Astrocyte (in vitro differentiated cells and primary cell): ENCODE measurements around the gene CHAD. TPM values are rescaled to one million over a fixed set of nuclear protein-coding genes. Genes with fewer than 3 reads are reported as not detected.
A peak's percentile ranks its signal among the peaks of the same experiment; 100 is the strongest.

Experiments
- DNase-seq: peaks from one replicate; pipeline ENCODE4 v3.0.0-alpha.2; 2010; ENCODE audit warnings: low read depth
- FAIRE-seq: peaks from 2 replicates; lab custom pipeline; 2011; peaks lifted over from hg19 to GRCh38; lab: Jason Lieb, UNC
- H2AFZ ChIP-seq: 2 replicates; pipeline ENCODE4 v1.6.0; 2012; ENCODE audit warnings: low read depth, low read length, inconsistent platforms
- H3K27ac ChIP-seq: 2 replicates; pipeline ENCODE4 v1.5.1; 2011; ENCODE audit warnings: low read depth, low read length, inconsistent platforms
- H3K27me3 ChIP-seq: 2 replicates; pipeline ENCODE4 v1.6.0; 2011; ENCODE audit warnings: low read length, inconsistent platforms; ENCODE audit not compliant: insufficient read depth
- H3K36me3 ChIP-seq: 2 replicates; pipeline ENCODE4 v1.5.1; 2011; ENCODE audit warnings: low read length, inconsistent platforms; ENCODE audit not compliant: insufficient read depth
- H3K4me1 ChIP-seq: 2 replicates; pipeline ENCODE4 v1.5.1; 2011; ENCODE audit warnings: low read length, inconsistent platforms; ENCODE audit not compliant: insufficient read depth
- H3K4me2 ChIP-seq: 2 replicates; pipeline ENCODE4 v1.6.0; 2012; ENCODE audit warnings: low read length, inconsistent platforms
- H3K4me3 ChIP-seq: 2 replicates; pipeline ENCODE4 v1.5.1; 2011; ENCODE audit warnings: low read depth, mild to moderate bottlenecking, low read length, inconsistent platforms; ENCODE audit not compliant: insufficient read depth
- H3K79me2 ChIP-seq: 2 replicates; pipeline ENCODE4 v1.6.0; 2012; ENCODE audit warnings: mild to moderate bottlenecking, low read length, inconsistent platforms; ENCODE audit not compliant: insufficient read depth
- H3K9ac ChIP-seq: 2 replicates; pipeline ENCODE4 v1.6.0; 2012; ENCODE audit warnings: mild to moderate bottlenecking, low read length, inconsistent platforms
- H3K9me3 ChIP-seq: 2 replicates; pipeline ENCODE4 v1.5.1; 2012; ENCODE audit warnings: low read depth, mild to moderate bottlenecking, low read length, inconsistent platforms; ENCODE audit not compliant: insufficient read depth
- H4K20me1 ChIP-seq: 2 replicates; pipeline ENCODE4 v1.6.0; 2012; ENCODE audit warnings: low read length, inconsistent platforms; ENCODE audit not compliant: insufficient read depth
- H3K27ac Mint-ChIP-seq: one replicate; pipeline ENCODE4 v1.8.0; 2021; ENCODE audit warnings: mild to moderate bottlenecking, mixed read lengths; ENCODE audit not compliant: unreplicated experiment
- H3K27me3 Mint-ChIP-seq: one replicate; pipeline ENCODE4 v1.8.0; 2021; ENCODE audit warnings: low read depth, mixed read lengths; ENCODE audit not compliant: unreplicated experiment
- H3K36me3 Mint-ChIP-seq: one replicate; pipeline ENCODE4 v1.8.0; 2021; ENCODE audit warnings: low read depth, mixed read lengths; ENCODE audit not compliant: unreplicated experiment
- H3K4me1 Mint-ChIP-seq: one replicate; pipeline ENCODE4 v1.8.0; 2021; ENCODE audit warnings: low read depth, mixed read lengths; ENCODE audit not compliant: unreplicated experiment
- H3K4me3 Mint-ChIP-seq: one replicate; pipeline ENCODE4 v1.8.0; 2021; ENCODE audit warnings: mild to moderate bottlenecking, moderate library complexity, mixed read lengths; ENCODE audit not compliant: unreplicated experiment
- H3K9me3 Mint-ChIP-seq: one replicate; pipeline ENCODE4 v1.8.0; 2021; ENCODE audit warnings: mild to moderate bottlenecking, mixed read lengths; ENCODE audit not compliant: unreplicated experiment
- CTCF ChIP-seq: IDR thresholded peaks from 2 replicates; pipeline ENCODE4 v1.5.1; 2011; ENCODE audit warnings: low read depth, mild to moderate bottlenecking, inconsistent platforms, low read length, moderate library complexity; ENCODE audit not compliant: insufficient read depth
- EZH2 ChIP-seq: IDR thresholded peaks from 2 replicates; pipeline ENCODE4 v1.6.1; 2012; ENCODE audit warnings: mild to moderate bottlenecking, low read length, inconsistent platforms; ENCODE audit not compliant: insufficient read depth
- total RNA-seq: library from RNA; stranded (reverse); gene quantifications from 2 replicates; pipeline ENCODE4 v1.2.1, GENCODE V29; 2021

The CHAD gene
- total RNA-seq, 1 donor from 2014 or later: not detected

DNA sequence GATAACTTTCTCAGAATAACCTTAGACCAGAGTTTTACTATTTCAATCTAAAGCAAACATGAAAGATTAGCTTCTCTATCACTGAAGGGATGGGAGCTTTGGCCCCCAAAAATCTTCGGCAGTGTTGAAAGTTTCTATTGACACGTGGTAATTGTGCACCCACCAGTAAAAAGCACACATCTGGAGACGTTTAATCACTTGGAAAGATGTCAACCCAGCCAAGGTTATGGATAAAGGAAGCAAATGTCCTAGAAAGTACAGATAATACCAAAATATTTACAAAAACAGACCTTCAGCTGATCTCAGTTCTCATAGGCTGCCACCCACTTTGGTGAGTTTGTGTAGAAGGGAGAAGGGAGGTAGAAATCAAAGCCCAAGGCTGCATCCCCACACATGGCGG, 44.8 kb upstream of the CHAD start:
- no peaks in the 10 kb centered on the region for H3K9me3 ChIP-seq
- Mint-ChIP-seq H3K27me3 (peaks cover 6% of the 10 kb centered on the region), H3K9me3 (no peaks in the 10 kb centered on the region), H3K36me3 (no peaks in the 10 kb centered on the region), H3K4me1 (peaks cover 19% of the 10 kb centered on the region), H3K4me3 (no peak overlapping the region), H3K27ac (no peak overlapping the region)
- H3K4me2 ChIP-seq: no peak overlapping the region
- H3K36me3 ChIP-seq: no peaks in the 10 kb centered on the region
- no peak overlapping the region for H3K9ac ChIP-seq
- H3K4me3 ChIP-seq: no peak overlapping the region
- no peaks in the 10 kb centered on the region for H3K79me2 ChIP-seq
- no peak for FAIRE-seq
- DNase-seq: no peak
- no peaks in the 10 kb centered on the region for H4K20me1 ChIP-seq
- H2AFZ ChIP-seq: no peak overlapping the region
- H3K27ac ChIP-seq: no peak overlapping the region
- H3K27me3 ChIP-seq: no peaks in the 10 kb centered on the region
- no peaks in the 10 kb centered on the region for H3K4me1 ChIP-seq
- TF ChIP-seq EZH2 (no peak), CTCF (no peak)

- Histone ChIP-seq H3K4me2 (no peak overlapping the region), H3K9me3 (no peaks in the 10 kb centered on the region), H3K27me3 (no peaks in the 10 kb centered on the region), H3K4me1 (peaks cover 7% of the 10 kb centered on the region), H3K9ac (no peak overlapping the region), H3K4me3 (no peak overlapping the region), H4K20me1 (no peaks in the 10 kb centered on the region), H2AFZ (no peak overlapping the region), H3K36me3 (no peaks in the 10 kb centered on the region), H3K27ac (no peak overlapping the region), H3K79me2 (no peaks in the 10 kb centered on the region)
- Mint-ChIP-seq H3K27ac (no peak overlapping the region), H3K4me3 (no peak overlapping the region), H3K36me3 (no peaks in the 10 kb centered on the region), H3K4me1 (peaks cover 13% of the 10 kb centered on the region), H3K27me3 (peaks cover under 1% of the 10 kb centered on the region), H3K9me3 (no peaks in the 10 kb centered on the region)
- FAIRE-seq: no peak
- no peak for DNase-seq
- no peak for TF ChIP-seq CTCF
- no peak for TF ChIP-seq EZH2
These were observed 42.4 kb upstream of the CHAD start for GRCh38 chr17:50511058-50511457.

- Histone ChIP-seq H3K9me3 (no peaks in the 10 kb centered on the region), H3K27me3 (no peaks in the 10 kb centered on the region), H3K9ac (peak overlapping the region; percentile 64), H2AFZ (peak overlapping the region; percentile 97), H3K4me1 (peaks cover 7% of the 10 kb centered on the region), H3K79me2 (no peaks in the 10 kb centered on the region), H4K20me1 (no peaks in the 10 kb centered on the region), H3K4me2 (peak overlapping the region; percentile 81), H3K4me3 (peak overlapping the region; percentile 49), H3K27ac (no peak overlapping the region), H3K36me3 (no peaks in the 10 kb centered on the region)
- H3K4me1 Mint-ChIP-seq: peaks cover 11% of the 10 kb centered on the region
- no peaks in the 10 kb centered on the region for H3K9me3 Mint-ChIP-seq
- TF ChIP-seq EZH2: no peak
- no peak for TF ChIP-seq CTCF
- H3K4me3 Mint-ChIP-seq: peak overlapping the region; percentile 81
- peak overlapping the region; percentile 81 for H3K27ac Mint-ChIP-seq
- FAIRE-seq (no peak), DNase-seq (no peak)
- H3K36me3 Mint-ChIP-seq: no peaks in the 10 kb centered on the region
- peaks cover 5% of the 10 kb centered on the region for H3K27me3 Mint-ChIP-seq
These were observed 40.1 kb upstream of the CHAD start for GRCh38 chr17:50508573-50509460.
